ENCODE data around the gene BRWD1. TPM values are rescaled to one million over a fixed set of nuclear protein-coding genes. Genes with fewer than 3 reads are reported as not detected.

The BRWD1 gene
- total RNA-seq, 1 donor: 71.3 TPM

- no peaks in the 10 kb centered on the region for H3K27me3 ChIP-seq (ENCODE audit: insufficient read depth, low read length)
- TF ChIP-seq CTCF (IDR thresholded peaks at IDR 0.05; ENCODE audit: extremely low read depth, low read depth, low read length): no peak
- peaks cover 41% of the 10 kb centered on the region for H3K36me3 ChIP-seq (ENCODE audit: insufficient read depth, low read length)
- no peak overlapping the region for H3K4me2 ChIP-seq (ENCODE audit: insufficient read depth, low read length)
- no peak overlapping the region for H3K27ac ChIP-seq (ENCODE audit: low read depth, low read length)
- H3K9me3 ChIP-seq (ENCODE audit: low read depth, low read length): no peaks in the 10 kb centered on the region
- DNase-seq (ENCODE audit: insufficient read length, low spot score, missing footprints): no peak
- H2AFZ ChIP-seq (ENCODE audit: low read length): no peak overlapping the region
- H4K20me1 ChIP-seq (ENCODE audit: insufficient read depth, low read length): no peaks in the 10 kb centered on the region
- no peak overlapping the region for H3K4me3 ChIP-seq (ENCODE audit: insufficient read depth, low read length)
- no peaks in the 10 kb centered on the region for H3K79me2 ChIP-seq (ENCODE audit: insufficient read depth, low read length)
- no peaks in the 10 kb centered on the region for H3K4me1 ChIP-seq (ENCODE audit: insufficient read depth, low read length)
Measured at GRCh38 chr21:39269620-39270019, 43.8 kb downstream of the BRWD1 start.

- peaks cover 44% of the 10 kb centered on the region for H3K36me3 ChIP-seq (ENCODE audit: insufficient read depth, low read length)
Measured at GRCh38 chr21:39265603-39266002, 47.8 kb downstream of the BRWD1 start.

GRCh38 chr21:39263372-39263771, 50.1 kb downstream of the BRWD1 start:
- Histone ChIP-seq H2AFZ (ENCODE audit: low read length) (no peak overlapping the region), H3K36me3 (ENCODE audit: insufficient read depth, low read length) (peaks cover 42% of the 10 kb centered on the region), H3K4me1 (ENCODE audit: insufficient read depth, low read length) (no peaks in the 10 kb centered on the region), H3K4me3 (ENCODE audit: insufficient read depth, low read length) (no peak overlapping the region), H4K20me1 (ENCODE audit: insufficient read depth, low read length) (no peaks in the 10 kb centered on the region), H3K4me2 (ENCODE audit: insufficient read depth, low read length) (no peak overlapping the region), H3K27me3 (ENCODE audit: insufficient read depth, low read length) (no peaks in the 10 kb centered on the region), H3K9me3 (ENCODE audit: low read depth, low read length) (no peaks in the 10 kb centered on the region), H3K27ac (ENCODE audit: low read depth, low read length) (no peak overlapping the region), H3K79me2 (ENCODE audit: insufficient read depth, low read length) (peaks cover 20% of the 10 kb centered on the region)
- no peak for TF ChIP-seq CTCF (IDR thresholded peaks at IDR 0.05; ENCODE audit: extremely low read depth, low read depth, low read length)
- DNase-seq (ENCODE audit: insufficient read length, low spot score, missing footprints): no peak

More at GRCh38 chr21:39265603-39266002, 47.8 kb downstream of the BRWD1 start:
- Histone ChIP-seq H2AFZ (ENCODE audit: low read length) (no peak overlapping the region), H3K27ac (ENCODE audit: low read depth, low read length) (no peak overlapping the region), H3K27me3 (ENCODE audit: insufficient read depth, low read length) (no peaks in the 10 kb centered on the region), H3K4me2 (ENCODE audit: insufficient read depth, low read length) (no peak overlapping the region), H3K9me3 (ENCODE audit: low read depth, low read length) (no peaks in the 10 kb centered on the region), H3K4me1 (ENCODE audit: insufficient read depth, low read length) (no peaks in the 10 kb centered on the region), H4K20me1 (ENCODE audit: insufficient read depth, low read length) (no peaks in the 10 kb centered on the region), H3K79me2 (ENCODE audit: insufficient read depth, low read length) (peaks cover 14% of the 10 kb centered on the region), H3K4me3 (ENCODE audit: insufficient read depth, low read length) (no peak overlapping the region)
- no peak for DNase-seq (ENCODE audit: insufficient read length, low spot score, missing footprints)
- TF ChIP-seq CTCF (IDR thresholded peaks at IDR 0.05; ENCODE audit: extremely low read depth, low read depth, low read length): no peak

GRCh38 chr21:39258207-39258606, 55.2 kb downstream of the BRWD1 start:
- no peaks in the 10 kb centered on the region for H4K20me1 ChIP-seq (ENCODE audit: insufficient read depth, low read length)
- H3K27me3 ChIP-seq (ENCODE audit: insufficient read depth, low read length): no peaks in the 10 kb centered on the region
- H3K27ac ChIP-seq (ENCODE audit: low read depth, low read length): no peak overlapping the region
- no peaks in the 10 kb centered on the region for H3K9me3 ChIP-seq (ENCODE audit: low read depth, low read length)
- H3K4me1 ChIP-seq (ENCODE audit: insufficient read depth, low read length): no peaks in the 10 kb centered on the region
- no peak overlapping the region for H3K4me2 ChIP-seq (ENCODE audit: insufficient read depth, low read length)
- no peak overlapping the region for H3K4me3 ChIP-seq (ENCODE audit: insufficient read depth, low read length)
- peaks cover 24% of the 10 kb centered on the region for H3K36me3 ChIP-seq (ENCODE audit: insufficient read depth, low read length)
- no peak for TF ChIP-seq CTCF (IDR thresholded peaks at IDR 0.05; ENCODE audit: extremely low read depth, low read depth, low read length)
- H3K79me2 ChIP-seq (ENCODE audit: insufficient read depth, low read length): peaks cover 23% of the 10 kb centered on the region
- no peak overlapping the region for H2AFZ ChIP-seq (ENCODE audit: low read length)
- DNase-seq (ENCODE audit: insufficient read length, low spot score, missing footprints): no peak
